Astrocyte (in vitro differentiated cells and primary cell): ENCODE measurements around the gene MESD.
A peak's percentile ranks its signal among the peaks of the same experiment; 100 is the strongest.

ENCODE experiments used
- EZH2 ChIP-seq: IDR thresholded peaks from 2 replicates; pipeline ENCODE4 v1.6.1; 2012; ENCODE audit warnings: mild to moderate bottlenecking, low read length, inconsistent platforms; ENCODE audit not compliant: insufficient read depth
- TF ChIP-seq, protein P1 (sequence below): IDR thresholded peaks from 2 replicates; pipeline ENCODE4 v1.5.1; 2011; ENCODE audit warnings: low read depth, mild to moderate bottlenecking, inconsistent platforms, low read length, moderate library complexity; ENCODE audit not compliant: insufficient read depth

- no peak for TF ChIP-seq EZH2
- TF ChIP-seq, protein P1, sequence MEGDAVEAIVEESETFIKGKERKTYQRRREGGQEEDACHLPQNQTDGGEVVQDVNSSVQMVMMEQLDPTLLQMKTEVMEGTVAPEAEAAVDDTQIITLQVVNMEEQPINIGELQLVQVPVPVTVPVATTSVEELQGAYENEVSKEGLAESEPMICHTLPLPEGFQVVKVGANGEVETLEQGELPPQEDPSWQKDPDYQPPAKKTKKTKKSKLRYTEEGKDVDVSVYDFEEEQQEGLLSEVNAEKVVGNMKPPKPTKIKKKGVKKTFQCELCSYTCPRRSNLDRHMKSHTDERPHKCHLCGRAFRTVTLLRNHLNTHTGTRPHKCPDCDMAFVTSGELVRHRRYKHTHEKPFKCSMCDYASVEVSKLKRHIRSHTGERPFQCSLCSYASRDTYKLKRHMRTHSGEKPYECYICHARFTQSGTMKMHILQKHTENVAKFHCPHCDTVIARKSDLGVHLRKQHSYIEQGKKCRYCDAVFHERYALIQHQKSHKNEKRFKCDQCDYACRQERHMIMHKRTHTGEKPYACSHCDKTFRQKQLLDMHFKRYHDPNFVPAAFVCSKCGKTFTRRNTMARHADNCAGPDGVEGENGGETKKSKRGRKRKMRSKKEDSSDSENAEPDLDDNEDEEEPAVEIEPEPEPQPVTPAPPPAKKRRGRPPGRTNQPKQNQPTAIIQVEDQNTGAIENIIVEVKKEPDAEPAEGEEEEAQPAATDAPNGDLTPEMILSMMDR: peak; percentile 76
These were observed 19.5 kb downstream of the MESD start for GRCh38 chr15:80970018-80970657.
